Body of pancreas (tissue), 4 donors: ENCODE results near the gene ONECUT1. TPM values are rescaled to one million over a fixed set of nuclear protein-coding genes. Genes with fewer than 3 reads are reported as not detected.

Experiments used
- ATAC-seq: fragments of 150-250 bp; one replicate; pipeline ENCODE4 v1.9.1; 2016
- DNase-seq, 4 donors: peaks; one replicate each; pipeline ENCODE4 v3.0.0-alpha.2; 2019
- H3K27ac ChIP-seq, 4 donors: fragments of 200-600 bp; sonication (generic); 1 replicate in 3 of 4; 2 replicates in 1 of 4; pipeline versions ENCODE4 v1.5.1 to v1.6.1; 2016 to 2019; ENCODE audit warnings: mild to moderate bottlenecking in 1 of 4, mixed read lengths in 1 of 4, moderate library complexity in 1 of 4
- H3K27me3 ChIP-seq, 2 donors: fragments of 200-600 bp; sonication (generic); one replicate each; pipeline ENCODE4 v1.6.0; 2016; ENCODE audit warnings: mild to moderate bottlenecking in 1 of 2
- H3K36me3 ChIP-seq, 2 donors: fragments of 200-600 bp; sonication (generic); replicated peaks in 1 of 2; 2 replicates each; pipeline ENCODE4 v1.5.1; 2016; ENCODE audit warnings: low read depth in 2 of 2; ENCODE audit not compliant: insufficient read depth in 1 of 2
- H3K4me1 ChIP-seq: fragments of 200-600 bp; sonication (generic); one replicate; pipeline ENCODE4 v1.6.0; 2016
- H3K4me3 ChIP-seq, 2 donors: fragments of 200-600 bp; sonication (generic); 1 replicate in 1 of 2; 2 replicates in 1 of 2; pipeline ENCODE4 v1.5.1; 2016 to 2019
- H3K9me3 ChIP-seq, 3 donors: fragments of 200-600 bp; sonication (generic); 1 replicate in 2 of 3; 2 replicates in 1 of 3; pipeline ENCODE4 v1.5.1; 2016
- CTCF ChIP-seq, 7 experiments: fragments of 450-650 bp in 4 of 7; fragments of 200-600 bp in 3 of 7; sonication (generic) in 3 of 7; IDR thresholded peaks; one replicate each; pipeline ENCODE4 v1.5.1; 2016 to 2019; ENCODE audit warnings: antibody characterized with exemption in 7 of 7
- POLR2A ChIP-seq, 3 donors: fragments of 450-650 bp; IDR thresholded peaks; one replicate each; pipeline ENCODE4 v1.6.1; 2016; ENCODE audit warnings: antibody characterized with exemption in 3 of 3, mild to moderate bottlenecking in 2 of 3
- WGBS, 2 donors: methylation state at CpG; one replicate each; pipeline ENCODE4 v1.1.5; 2017; 5-methylcytosine and 5-hydroxymethylcytosine counted together
- intact Hi-C: fragments of 100-400 bp; cut with DNase I; formaldehyde crosslinking; loops from one replicate; pipeline ENCODE4 v1.15.1; 2023
- total RNA-seq, 2 donors: library from RNA; depleted of rRNA; stranded (reverse); fragments of >200 nt; gene quantifications; one replicate each; pipeline ENCODE4 v1.1.0, GENCODE V29; 2016

The ONECUT1 gene
- total RNA-seq, 2 donors from 2014 or later, result 68.0 to 126 TPM

- no peak for ATAC-seq
- Histone ChIP-seq H3K27ac (no peak overlapping the region), H3K4me3 (no peak overlapping the region), H3K4me1 (peaks cover 19% of the 10 kb centered on the region), H3K9me3 (no peaks in the 10 kb centered on the region), H3K27me3 (no peaks in the 10 kb centered on the region), H3K36me3 (peaks cover 0 to 7% of the 10 kb centered on the region in 2 donors)
- 86 to 91% methylated on average over 6 of the region's 6 CpGs for WGBS, 2 donors
- TF ChIP-seq POLR2A (IDR thresholded peaks at IDR 0.05) (no peak), CTCF (IDR thresholded peaks at IDR 0.05) (no peak)
- no peak for DNase-seq
- intact Hi-C loops, result no loop called here
Observed at GRCh38 chr15:52759969-52760368, 30.2 kb downstream of the ONECUT1 start.

- Histone ChIP-seq H3K27ac (no peak overlapping the region), H3K4me1 (no peaks in the 10 kb centered on the region), H3K36me3 (peaks cover 0 to 9% of the 10 kb centered on the region in 2 donors), H3K27me3 (no peaks in the 10 kb centered on the region), H3K4me3 (no peak overlapping the region), H3K9me3 (no peaks in the 10 kb centered on the region)
- intact Hi-C loops, result no loop called here
- TF ChIP-seq CTCF (IDR thresholded peaks at IDR 0.05), result no peak
- no peak for TF ChIP-seq POLR2A (IDR thresholded peaks at IDR 0.05)
- 77 to 83% methylated on average over 6 of the region's 6 CpGs for WGBS, 2 donors
- ATAC-seq (no peak), DNase-seq (no peak)
Observed at GRCh38 chr15:52757496-52757895, 32.6 kb downstream of the ONECUT1 start.

- DNase-seq, result no peak
- Histone ChIP-seq H3K27me3 (no peaks in the 10 kb centered on the region), H3K4me3 (no peak overlapping the region), H3K27ac (no peak overlapping the region), H3K9me3 (no peaks in the 10 kb centered on the region), H3K4me1 (no peaks in the 10 kb centered on the region), H3K36me3 (peaks cover 0 to 8% of the 10 kb centered on the region in 2 donors)
- no peak for ATAC-seq
- intact Hi-C loops, result no loop called here
- TF ChIP-seq POLR2A (IDR thresholded peaks at IDR 0.05), result no peak
- TF ChIP-seq CTCF (IDR thresholded peaks at IDR 0.05), result no peak
- 71 to 94% methylated on average over 2 of the region's 2 CpGs for WGBS, 2 donors
Observed at GRCh38 chr15:52751522-52751921, 38.6 kb downstream of the ONECUT1 start.

DNA sequence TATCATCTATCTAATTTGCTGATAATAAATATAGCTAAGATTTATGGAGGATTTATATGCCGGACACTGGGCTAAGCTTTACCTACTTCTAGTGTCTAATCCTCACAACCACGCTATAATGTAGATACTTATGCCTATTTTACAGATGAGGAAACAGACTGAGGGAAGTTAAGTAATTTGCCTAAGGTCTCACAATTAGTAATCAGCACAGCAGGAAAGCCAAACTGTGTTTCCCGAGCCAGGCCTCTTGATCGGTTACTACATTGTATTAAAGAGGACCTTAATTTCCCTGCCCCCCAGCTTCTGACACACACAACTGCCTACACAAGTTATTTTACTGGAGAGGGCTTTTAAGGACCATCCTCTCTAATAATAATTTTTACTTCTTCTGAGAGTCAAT, 40.9 kb downstream of the ONECUT1 start:
- no peaks in the 10 kb centered on the region for H3K27me3 ChIP-seq
- H3K27ac ChIP-seq, result no peak overlapping the region
- no peak overlapping the region for H3K4me3 ChIP-seq
- ATAC-seq (peak; percentile 16), DNase-seq (no peak)
- no peaks in the 10 kb centered on the region for H3K9me3 ChIP-seq
- no peaks in the 10 kb centered on the region for H3K4me1 ChIP-seq
- peaks cover 0 to 3% of the 10 kb centered on the region in 2 donors for H3K36me3 ChIP-seq
- intact Hi-C loops, result no loop called here
- WGBS, 2 donors, result 53 to 73% methylated on average over 4 of the region's 4 CpGs
- no peak for TF ChIP-seq POLR2A (IDR thresholded peaks at IDR 0.05)
- no peak for TF ChIP-seq CTCF (IDR thresholded peaks at IDR 0.05)

GRCh38 chr15:52746162-52746757, 43.9 kb downstream of the ONECUT1 start:
- no peaks in the 10 kb centered on the region for H3K27me3 ChIP-seq
- H3K4me1 ChIP-seq, result no peaks in the 10 kb centered on the region
- ATAC-seq, result no peak
- TF ChIP-seq CTCF (IDR thresholded peaks at IDR 0.05) (no peak), POLR2A (IDR thresholded peaks at IDR 0.05) (no peak)
- H3K36me3 ChIP-seq, result no peaks in the 10 kb centered on the region
- no peaks in the 10 kb centered on the region for H3K9me3 ChIP-seq
- intact Hi-C loops, result no loop called here
- no peak for DNase-seq
- no peak overlapping the region for H3K27ac ChIP-seq
- WGBS, 2 donors, result 50 to 80% methylated on average over 6 of the region's 6 CpGs
- H3K4me3 ChIP-seq, result no peak overlapping the region
